AG04450 (cell line): Measurements from ENCODE around the gene SORBS2. TPM values are rescaled to one million over a fixed set of nuclear protein-coding genes. Genes with fewer than 3 reads are reported as not detected.

Source experiments
- CTCF ChIA-PET: fragments of 300-600, 350-600 bp; formaldehyde crosslinking; extraction: SDS; loops from one replicate; lab custom pipeline; 2022; ENCODE audit warnings: antibody characterized with exemption, inconsistent platforms; lab: Charles Lee
- POLR2A ChIA-PET: fragments of 350-600 bp; formaldehyde crosslinking; extraction: SDS; loops from one replicate; lab custom pipeline; 2021; ENCODE audit warnings: antibody characterized with exemption, inconsistent platforms; lab: Yijun Ruan, JAX
- DNase-seq: peaks from one replicate; pipeline ENCODE4 v3.0.0-alpha.2; 2011; ENCODE audit warnings: low read depth, low spot score
- H3K27ac ChIP-seq: one replicate; pipeline ENCODE4 v1.5.1; 2012; ENCODE audit warnings: low read depth, low read length, control low read depth
- H3K27me3 ChIP-seq: one replicate; pipeline ENCODE4 v1.6.0; 2012; ENCODE audit warnings: low read length; ENCODE audit not compliant: control insufficient read depth, insufficient read depth
- H3K4me3 ChIP-seq: 2 replicates; pipeline ENCODE4 v1.5.1; 2011; ENCODE audit warnings: mild to moderate bottlenecking, low read depth, low read length, control low read depth
- H3K9me3 ChIP-seq: 2 replicates; pipeline ENCODE4 v1.5.1; 2012; ENCODE audit warnings: low read length; ENCODE audit not compliant: control insufficient read depth, insufficient read depth
- CTCF ChIP-seq: IDR thresholded peaks from 2 replicates; pipeline ENCODE4 v1.5.1; 2011; ENCODE audit warnings: low read depth, low read length, control low read depth, inconsistent platforms
- polyA plus RNA-seq: library from polyadenylated mRNA; depleted of rRNA; stranded (reverse); fragments of >200 nt; gene quantifications from 2 replicates; pipeline ENCODE4 v1.2.3, GENCODE V29; 2011

SORBS2 gene
- polyA plus RNA-seq, 1 experiment = not detected

GRCh38 chr4:185838104-185838452, 26.1 kb upstream of the SORBS2 start:
- POLR2A ChIA-PET = interaction anchor here (1.0 kb wide), 1 partner anchor 18 kb away, joined by 3 read pairs; no protein-coding TSS in a partner anchor
- DNase-seq = no peak
- CTCF ChIA-PET = no interaction called here
- Histone ChIP-seq H3K27me3 (no peaks in the 10 kb centered on the region), H3K9me3 (peaks cover 4% of the 10 kb centered on the region; the same call in 1 of the 2 replicates), H3K4me3 (no peak overlapping the region), H3K27ac (no peak overlapping the region)
- TF ChIP-seq CTCF = no peak

- Histone ChIP-seq H3K27me3 (no peaks in the 10 kb centered on the region), H3K4me3 (no peak overlapping the region), H3K9me3 (peaks cover 4% of the 10 kb centered on the region; the same call in 1 of the 2 replicates), H3K27ac (no peak overlapping the region)
- no peak for TF ChIP-seq CTCF
- POLR2A ChIA-PET = interaction anchor here (1.0 kb wide), 1 partner anchor 18 kb away, joined by 3 read pairs; no protein-coding TSS in a partner anchor
- no peak for DNase-seq
- CTCF ChIA-PET = no interaction called here
Observed at GRCh38 chr4:185837415-185838103, 25.6 kb upstream of the SORBS2 start.

GRCh38 chr4:185836241-185837084, 24.5 kb upstream of the SORBS2 start:
- no peak for TF ChIP-seq CTCF
- CTCF ChIA-PET = no interaction called here
- POLR2A ChIA-PET = no interaction called here

GRCh38 chr4:185835814-185836213, 23.8 kb upstream of the SORBS2 start:
- Histone ChIP-seq H3K27ac (no peak overlapping the region), H3K4me3 (no peak overlapping the region), H3K9me3 (peaks cover 4% of the 10 kb centered on the region; the same call in 1 of the 2 replicates), H3K27me3 (no peaks in the 10 kb centered on the region)
- no peak for DNase-seq
- ChIA-PET CTCF (no interaction called here), POLR2A (no interaction called here)
- TF ChIP-seq CTCF = no peak

More at GRCh38 chr4:185836241-185837084, 24.5 kb upstream of the SORBS2 start:
- Histone ChIP-seq H3K4me3 (no peak overlapping the region), H3K27ac (no peak overlapping the region), H3K9me3 (peaks cover 4% of the 10 kb centered on the region; the same call in 1 of the 2 replicates), H3K27me3 (no peaks in the 10 kb centered on the region)
- DNase-seq = no peak

GRCh38 chr4:185835336-185835735, 23.3 kb upstream of the SORBS2 start:
- Histone ChIP-seq H3K27ac (no peak overlapping the region), H3K27me3 (no peaks in the 10 kb centered on the region), H3K4me3 (no peak overlapping the region), H3K9me3 (peaks cover 4% of the 10 kb centered on the region; the same call in 1 of the 2 replicates)
- DNase-seq = no peak
- no peak for TF ChIP-seq CTCF
- CTCF ChIA-PET = no interaction called here
- POLR2A ChIA-PET = no interaction called here
